ENCODE data around the gene ZSWIM9.

ZSWIM9 gene

DNA sequence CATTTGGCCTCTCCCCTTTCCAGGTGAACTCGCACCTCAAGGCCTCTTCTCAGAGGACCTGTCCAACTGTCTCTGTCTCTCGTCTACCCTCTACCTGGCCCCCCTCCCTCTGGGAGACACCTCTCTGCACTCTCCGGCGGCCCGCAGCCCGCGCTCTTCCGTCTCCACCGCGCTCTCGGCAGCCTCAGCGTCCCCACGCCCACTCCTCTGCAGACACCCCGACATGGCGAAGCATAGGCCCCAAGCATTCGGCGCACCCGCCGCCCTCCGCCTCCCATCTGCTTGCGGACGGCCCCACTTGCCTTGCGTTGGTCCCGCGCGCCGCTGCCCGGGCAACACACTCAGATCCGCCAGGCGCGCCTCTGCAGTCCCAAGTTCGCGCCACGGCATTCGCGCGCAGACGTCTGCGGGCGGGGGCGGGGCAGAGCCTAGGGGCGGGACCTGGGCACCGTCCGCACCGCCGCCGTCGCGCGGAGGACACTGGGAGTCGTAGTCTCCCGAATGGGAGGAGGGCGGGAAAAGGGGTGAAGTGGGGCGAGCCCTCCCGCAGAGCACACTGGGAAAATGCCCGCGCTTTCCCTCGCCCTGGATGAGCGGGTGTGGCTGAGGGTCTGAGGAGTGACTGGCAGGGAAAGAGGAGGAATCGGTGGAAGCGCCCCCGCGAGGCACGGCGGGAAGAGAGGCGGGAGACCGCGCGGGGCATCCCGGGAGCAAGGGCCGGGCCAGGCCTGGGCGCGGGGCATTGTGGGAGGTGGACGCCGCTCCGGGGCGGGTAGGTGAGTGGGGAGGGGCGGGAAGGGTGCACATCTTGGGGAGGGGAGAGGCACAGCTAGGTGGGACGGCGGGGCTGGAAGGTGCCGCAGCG, at the start of gene ZSWIM9, which contains the start of gene LIG1:
ZSWIM9 (plus strand) TSS at position 742 of the 865 bp plus-strand sequence. CDS start 1,123 bp downstream, outside the sequence.
LIG1 (minus strand) TSS at position 406 of the 865 bp plus-strand sequence. CDS start 4,778 bp downstream, outside the sequence.
- Histone ChIP-seq H3K27ac (peak within 1 kb of the TSS; percentile 86 to 89), H3K4me3 (peak within 1 kb of the TSS; percentile 83 to 84), H3K36me3 (peaks cover 8 to 30% (median 16%) of the 10 kb centered on the region in 3 donors), H3K27me3 (no peaks in the 10 kb centered on the region), H3K9me3 (no peaks in the 10 kb centered on the region), H3K4me1 (peaks cover 0 to 19% (median 17%) of the 10 kb centered on the region in 4 donors)
- intact Hi-C loops (cut with DNase I; ENCODE audit: low total_unique reads): loop anchor here (10.0 kb wide), 1 partner anchor 85 kb away; the partner anchor contains the start of gene CARD8
- peak; percentile 88 to 95 for DNase-seq
- TF ChIP-seq CTCF (IDR thresholded peaks at IDR 0.05): no peak

GRCh38 chr19:48121066-48121465, 49.4 kb upstream of the ZSWIM9 start:
- H3K4me3 ChIP-seq: no peak overlapping the region
- no peak overlapping the region for H3K27ac ChIP-seq

GRCh38 chr19:48121909-48122371, 48.5 kb upstream of the ZSWIM9 start:
- no peaks in the 10 kb centered on the region for H3K4me1 ChIP-seq
- H3K36me3 ChIP-seq: peaks cover under 1 to 61% (median 6%) of the 10 kb centered on the region in 3 donors
- no peaks in the 10 kb centered on the region for H3K9me3 ChIP-seq
- intact Hi-C loops (cut with DNase I; ENCODE audit: low total_unique reads): no loop called here
- no peak overlapping the region for H3K27ac ChIP-seq
- no peak for DNase-seq
- no peak for TF ChIP-seq CTCF (IDR thresholded peaks at IDR 0.05)
- no peaks in the 10 kb centered on the region for H3K27me3 ChIP-seq
- no peak overlapping the region for H3K4me3 ChIP-seq

More at GRCh38 chr19:48121066-48121465, 49.4 kb upstream of the ZSWIM9 start:
- H3K36me3 ChIP-seq: peaks cover 0 to 63% (median 4%) of the 10 kb centered on the region in 3 donors
- DNase-seq: no peak
- H3K9me3 ChIP-seq: no peaks in the 10 kb centered on the region
- TF ChIP-seq CTCF (IDR thresholded peaks at IDR 0.05): no peak
- H3K27me3 ChIP-seq: no peaks in the 10 kb centered on the region
- H3K4me1 ChIP-seq: no peaks in the 10 kb centered on the region
- intact Hi-C loops (cut with DNase I; ENCODE audit: low total_unique reads): no loop called here

DNA sequence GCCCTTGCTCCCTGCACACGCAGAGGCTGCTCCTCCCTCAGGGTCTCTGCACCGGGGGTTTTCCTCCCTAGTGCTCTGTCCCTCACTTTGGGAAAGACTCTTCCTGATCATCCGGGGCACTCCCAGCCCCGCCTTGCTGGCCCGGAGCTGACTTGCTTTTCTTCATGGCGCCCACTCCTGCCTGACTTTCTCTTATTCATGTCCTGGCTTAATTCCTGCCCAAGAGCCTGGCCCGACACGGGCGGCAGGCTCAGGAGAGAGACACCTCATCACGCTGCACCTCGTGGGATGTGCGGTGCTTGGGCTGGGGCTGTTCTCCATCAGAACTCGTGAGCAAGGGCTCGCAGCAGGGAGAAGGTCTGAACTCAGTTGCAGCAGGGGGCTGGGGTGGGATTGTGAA, 48.1 kb upstream of the ZSWIM9 start:
- no peaks in the 10 kb centered on the region for H3K9me3 ChIP-seq
- no peak for DNase-seq
- intact Hi-C loops (cut with DNase I; ENCODE audit: low total_unique reads): no loop called here
- no peak for TF ChIP-seq CTCF (IDR thresholded peaks at IDR 0.05)
- H3K27me3 ChIP-seq: no peaks in the 10 kb centered on the region
- no peak overlapping the region for H3K27ac ChIP-seq
- H3K4me3 ChIP-seq: no peak overlapping the region
- no peaks in the 10 kb centered on the region for H3K4me1 ChIP-seq
- H3K36me3 ChIP-seq: peaks cover 4 to 61% (median 11%) of the 10 kb centered on the region in 3 donors

- no peak for DNase-seq
- no peak overlapping the region for H3K4me3 ChIP-seq
Observed at GRCh38 chr19:48123907-48124651, 46.4 kb upstream of the ZSWIM9 start.

More at GRCh38 chr19:48123907-48124651, 46.4 kb upstream of the ZSWIM9 start:
- Histone ChIP-seq H3K27ac (no peak overlapping the region), H3K9me3 (no peaks in the 10 kb centered on the region), H3K36me3 (peaks cover 8 to 62% (median 19%) of the 10 kb centered on the region in 3 donors), H3K4me1 (no peaks in the 10 kb centered on the region), H3K27me3 (no peaks in the 10 kb centered on the region)
- intact Hi-C loops (cut with DNase I; ENCODE audit: low total_unique reads): no loop called here
- TF ChIP-seq CTCF (IDR thresholded peaks at IDR 0.05): no peak

Measured in tibial artery (tissue), 4 donors.